ENCODE measurements around the gene EEIG2.

The EEIG2 gene

DNA sequence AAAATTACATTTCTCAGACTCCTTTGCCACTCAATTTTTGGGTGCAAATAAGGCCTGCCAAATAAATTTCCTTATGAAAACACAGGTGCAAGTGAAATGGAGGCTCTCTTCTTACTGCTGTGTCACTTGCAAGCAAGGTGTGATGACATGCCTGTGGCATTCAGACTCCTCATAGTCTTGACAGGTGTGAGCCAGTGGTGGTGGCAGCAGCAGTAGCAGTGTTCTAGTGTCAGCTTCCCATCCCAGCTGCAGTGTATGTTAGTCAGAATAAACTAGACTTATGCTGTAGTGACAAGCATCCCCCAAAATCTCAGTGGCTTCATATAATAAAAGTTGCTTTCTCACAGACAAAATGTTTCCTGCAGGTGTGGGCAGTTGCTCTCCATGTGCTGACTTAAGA, 3.8 kb upstream of the EEIG2 start:
- intact Hi-C loops (cut with DNase I; ENCODE audit: low total_unique reads): no loop called here
- TF ChIP-seq CTCF (IDR thresholded peaks at IDR 0.05): no peak
- no peak overlapping the region for H3K4me3 ChIP-seq
- DNase-seq: no peak
- no peaks in the 10 kb centered on the region for H3K9me3 ChIP-seq
- peaks cover 0 to 10% (median 3%) of the 10 kb centered on the region in 4 donors for H3K4me1 ChIP-seq
- no peaks in the 10 kb centered on the region for H3K27me3 ChIP-seq
- H3K27ac ChIP-seq: no peak overlapping the region
- no peaks in the 10 kb centered on the region for H3K36me3 ChIP-seq

GRCh38 chr1:108556499-108556898, 3.4 kb upstream of the EEIG2 start:
- peaks cover 0 to 14% (median 6%) of the 10 kb centered on the region in 4 donors for H3K4me1 ChIP-seq
- no peaks in the 10 kb centered on the region for H3K9me3 ChIP-seq
- H3K27me3 ChIP-seq: no peaks in the 10 kb centered on the region
- no peaks in the 10 kb centered on the region for H3K36me3 ChIP-seq
- H3K27ac ChIP-seq: no peak overlapping the region
- no peak overlapping the region for H3K4me3 ChIP-seq
- no peak for DNase-seq
- TF ChIP-seq CTCF (IDR thresholded peaks at IDR 0.05): no peak
- intact Hi-C loops (cut with DNase I; ENCODE audit: low total_unique reads): no loop called here

DNA sequence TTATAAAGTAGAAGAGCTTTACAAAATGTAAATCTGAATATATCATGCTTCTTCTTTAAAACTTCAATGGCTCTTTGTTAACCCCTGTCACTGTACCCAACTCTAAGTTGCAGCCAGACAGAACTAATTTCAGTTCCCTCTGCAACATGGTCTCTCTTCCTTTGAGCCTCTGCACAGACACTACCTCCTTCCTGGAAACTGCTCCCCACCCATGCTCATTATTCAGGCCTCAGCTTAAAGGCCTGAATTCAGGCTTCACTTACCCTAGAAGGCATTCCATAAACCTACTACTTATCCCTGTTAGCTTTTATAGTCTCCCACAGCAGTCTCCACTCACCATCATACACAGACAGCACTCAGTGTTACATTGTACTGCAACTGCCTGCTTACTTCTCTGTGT, 2.6 kb upstream of the EEIG2 start:
- intact Hi-C loops (cut with DNase I; ENCODE audit: low total_unique reads): no loop called here
- no peak for TF ChIP-seq CTCF (IDR thresholded peaks at IDR 0.05)
- H3K27me3 ChIP-seq: no peaks in the 10 kb centered on the region
- H3K27ac ChIP-seq: no peak overlapping the region
- peaks cover 0 to 22% (median 10%) of the 10 kb centered on the region in 4 donors for H3K4me1 ChIP-seq
- H3K4me3 ChIP-seq: no peak overlapping the region
- no peaks in the 10 kb centered on the region for H3K9me3 ChIP-seq
- no peaks in the 10 kb centered on the region for H3K36me3 ChIP-seq
- no peak for DNase-seq

GRCh38 chr1:108560189-108560873, 431 bp downstream of the EEIG2 start:
- no peaks in the 10 kb centered on the region for H3K36me3 ChIP-seq
- H3K4me3 ChIP-seq: peak overlapping the region; percentile 60 to 74
- H3K27ac ChIP-seq: peak overlapping the region; percentile 64 to 71
- H3K9me3 ChIP-seq: no peaks in the 10 kb centered on the region
- TF ChIP-seq CTCF (IDR thresholded peaks at IDR 0.05): no peak
- peak; percentile 28 to 69 for DNase-seq
- intact Hi-C loops (cut with DNase I; ENCODE audit: low total_unique reads): no loop called here
- no peaks in the 10 kb centered on the region for H3K27me3 ChIP-seq
- H3K4me1 ChIP-seq: peaks cover 0 to 30% (median 15%) of the 10 kb centered on the region in 4 donors

DNA sequence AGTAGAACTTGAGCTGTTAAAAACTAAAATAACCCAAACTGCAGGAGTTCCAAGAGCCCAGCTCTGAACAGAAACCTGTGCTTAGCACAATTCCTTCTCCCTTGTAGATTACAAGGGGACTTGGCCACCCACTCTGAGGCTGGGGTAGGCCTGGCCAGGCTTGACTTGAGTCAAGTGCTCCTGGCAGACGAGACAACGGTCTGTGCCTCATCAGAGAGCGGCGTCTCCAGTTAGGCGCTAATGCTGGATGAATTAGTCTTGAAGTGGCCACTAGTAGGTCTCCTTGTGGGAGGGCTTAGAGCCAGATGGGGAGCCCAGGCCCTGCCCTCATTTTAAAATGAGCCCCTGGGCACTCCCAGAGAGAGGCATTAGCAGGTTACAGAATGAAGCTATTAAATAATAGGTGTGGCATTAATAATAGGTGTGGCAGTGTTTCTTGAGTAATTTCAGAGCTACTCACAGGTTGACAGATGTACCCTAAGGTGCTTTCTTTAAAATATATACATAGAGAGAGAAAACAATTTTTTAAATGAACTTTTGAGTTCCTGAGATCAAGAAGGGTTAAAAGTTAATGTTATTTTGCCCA, 1.1 kb downstream of the EEIG2 start:
- Histone ChIP-seq H3K4me3 (peak overlapping the region; percentile 60 to 74), H3K4me1 (peaks cover 0 to 30% (median 15%) of the 10 kb centered on the region in 4 donors), H3K36me3 (no peaks in the 10 kb centered on the region), H3K27me3 (no peaks in the 10 kb centered on the region), H3K27ac (peak overlapping the region; percentile 64 to 71), H3K9me3 (no peaks in the 10 kb centered on the region)
- intact Hi-C loops (cut with DNase I; ENCODE audit: low total_unique reads): no loop called here
- TF ChIP-seq CTCF (IDR thresholded peaks at IDR 0.05): peak in 1 of 2 experiments; percentile 11
- DNase-seq: peak; percentile 65 to 72
